Uterus (tissue), 2 donors: Measurements from ENCODE around the gene CPZ.

Experiments used
- POLR2A ChIP-seq, 2 donors: fragments of 450-650 bp; IDR thresholded peaks; one replicate each; pipeline ENCODE4 v1.6.1; 2016; ENCODE audit warnings: antibody characterized with exemption in 2 of 2, mild to moderate bottlenecking in 1 of 2, moderate library complexity in 1 of 2
- TF ChIP-seq, protein P1 (sequence below), 4 experiments: fragments of 200-600 bp in 2 of 4; fragments of 450-650 bp in 2 of 4; sonication (generic) in 2 of 4; IDR thresholded peaks; one replicate each; pipeline ENCODE4 v1.5.1; 2016 to 2019; ENCODE audit warnings: antibody characterized with exemption in 4 of 4, mild to moderate bottlenecking in 2 of 4, moderate library complexity in 1 of 4

- TF ChIP-seq, protein P1, sequence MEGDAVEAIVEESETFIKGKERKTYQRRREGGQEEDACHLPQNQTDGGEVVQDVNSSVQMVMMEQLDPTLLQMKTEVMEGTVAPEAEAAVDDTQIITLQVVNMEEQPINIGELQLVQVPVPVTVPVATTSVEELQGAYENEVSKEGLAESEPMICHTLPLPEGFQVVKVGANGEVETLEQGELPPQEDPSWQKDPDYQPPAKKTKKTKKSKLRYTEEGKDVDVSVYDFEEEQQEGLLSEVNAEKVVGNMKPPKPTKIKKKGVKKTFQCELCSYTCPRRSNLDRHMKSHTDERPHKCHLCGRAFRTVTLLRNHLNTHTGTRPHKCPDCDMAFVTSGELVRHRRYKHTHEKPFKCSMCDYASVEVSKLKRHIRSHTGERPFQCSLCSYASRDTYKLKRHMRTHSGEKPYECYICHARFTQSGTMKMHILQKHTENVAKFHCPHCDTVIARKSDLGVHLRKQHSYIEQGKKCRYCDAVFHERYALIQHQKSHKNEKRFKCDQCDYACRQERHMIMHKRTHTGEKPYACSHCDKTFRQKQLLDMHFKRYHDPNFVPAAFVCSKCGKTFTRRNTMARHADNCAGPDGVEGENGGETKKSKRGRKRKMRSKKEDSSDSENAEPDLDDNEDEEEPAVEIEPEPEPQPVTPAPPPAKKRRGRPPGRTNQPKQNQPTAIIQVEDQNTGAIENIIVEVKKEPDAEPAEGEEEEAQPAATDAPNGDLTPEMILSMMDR (IDR thresholded peaks at IDR 0.05) = no peak
- no peak for TF ChIP-seq POLR2A (IDR thresholded peaks at IDR 0.05)
These were observed 12.7 kb downstream of the CPZ start for GRCh38 chr4:8605289-8605688.
